ENCODE measurements around the gene STAP1. TPM values are rescaled to one million over a fixed set of nuclear protein-coding genes. Genes with fewer than 3 reads are reported as not detected.

The STAP1 gene
- total RNA-seq, 1 donor from 2014 or later, result 0.52 TPM

DNA sequence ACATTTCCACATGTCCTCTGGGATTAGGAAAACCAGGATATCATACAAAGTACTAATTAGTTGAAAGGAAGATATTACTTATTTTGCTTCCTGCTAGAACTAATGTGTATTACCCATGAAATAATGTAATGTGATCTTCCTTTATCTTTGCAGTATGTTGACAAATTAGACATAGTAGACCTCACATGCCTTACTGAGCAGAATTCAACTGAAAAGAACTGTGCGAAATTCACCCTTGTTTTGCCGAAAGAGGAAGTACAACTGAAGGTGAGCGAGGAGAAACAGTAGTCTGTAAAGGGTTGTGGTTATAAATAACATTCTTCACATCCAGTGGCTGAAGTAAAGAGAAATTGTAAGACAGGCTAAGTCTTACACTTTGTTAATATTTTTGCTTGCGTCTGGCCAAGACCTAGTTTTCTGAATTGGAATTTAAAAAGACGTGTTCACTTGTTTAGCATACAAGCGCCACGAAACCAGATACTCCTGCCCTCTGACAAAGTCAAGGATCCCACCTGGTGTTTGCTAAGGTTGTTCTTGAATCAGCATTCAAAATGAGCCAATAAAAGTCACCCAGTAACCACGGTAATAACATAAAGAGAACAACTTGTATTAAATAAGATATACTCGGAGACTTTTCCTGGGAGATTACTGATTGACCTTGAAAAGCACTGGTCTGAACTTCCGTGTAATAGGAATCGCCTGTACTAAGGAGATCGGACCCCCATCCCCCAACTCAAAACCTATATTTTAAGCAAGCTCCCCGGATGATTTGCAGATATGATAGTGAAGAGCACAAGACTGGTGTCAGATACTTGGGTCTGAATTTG, 16.9 kb downstream of the STAP1 start:
- H3K27ac ChIP-seq (ENCODE audit: low read depth, low read length), result no peak overlapping the region
- no peaks in the 10 kb centered on the region for H3K36me3 ChIP-seq (ENCODE audit: control insufficient read depth in 3 of 3, insufficient read depth in 3 of 3, low read length in 3 of 3)
- H3K9ac ChIP-seq (ENCODE audit: low read depth in 1 of 3, low read length in 3 of 3), result no peak overlapping the region
- H3K4me1 ChIP-seq (ENCODE audit: control insufficient read depth in 3 of 3, insufficient read depth in 3 of 3, low read length in 3 of 3), result no peaks in the 10 kb centered on the region
- H3K27me3 ChIP-seq (ENCODE audit: control insufficient read depth in 3 of 3, insufficient read depth in 3 of 3, low read length in 3 of 3), result no peaks in the 10 kb centered on the region
- H3K9me3 ChIP-seq (ENCODE audit: control insufficient read depth in 3 of 3, low read length in 3 of 3), result no peaks in the 10 kb centered on the region
- H3K4me3 ChIP-seq (ENCODE audit: low read length in 3 of 3), result peak overlapping the region in 1 of 3 donors; percentile 17

DNA sequence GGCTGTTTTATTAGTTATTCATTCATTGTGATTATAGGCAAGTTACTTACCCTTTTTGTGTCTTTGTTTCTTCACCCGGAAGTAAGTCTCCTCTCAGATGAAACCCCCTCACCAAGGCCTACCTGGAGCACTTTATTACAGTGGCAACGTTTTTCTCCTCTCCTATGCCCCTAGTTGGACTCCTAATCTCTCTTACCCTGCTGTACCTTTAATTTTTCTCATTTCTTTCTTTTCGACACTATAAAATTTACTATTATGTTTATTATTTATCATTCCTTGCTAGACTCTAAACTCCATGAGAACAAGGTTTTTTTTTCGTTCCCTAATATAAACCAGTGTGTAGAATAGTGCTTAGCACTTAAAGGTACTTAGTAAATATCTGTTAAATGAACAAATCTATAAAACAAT, 17.5 kb downstream of the STAP1 start:
- Histone ChIP-seq H3K4me3 (ENCODE audit: low read length in 3 of 3) (no peak overlapping the region), H3K27me3 (ENCODE audit: control insufficient read depth in 3 of 3, insufficient read depth in 3 of 3, low read length in 3 of 3) (no peaks in the 10 kb centered on the region), H3K4me1 (ENCODE audit: control insufficient read depth in 3 of 3, insufficient read depth in 3 of 3, low read length in 3 of 3) (no peaks in the 10 kb centered on the region), H3K36me3 (ENCODE audit: control insufficient read depth in 3 of 3, insufficient read depth in 3 of 3, low read length in 3 of 3) (no peaks in the 10 kb centered on the region), H3K9ac (ENCODE audit: low read depth in 1 of 3, low read length in 3 of 3) (no peak overlapping the region), H3K9me3 (ENCODE audit: control insufficient read depth in 3 of 3, low read length in 3 of 3) (no peaks in the 10 kb centered on the region), H3K27ac (ENCODE audit: low read depth, low read length) (no peak overlapping the region)

DNA sequence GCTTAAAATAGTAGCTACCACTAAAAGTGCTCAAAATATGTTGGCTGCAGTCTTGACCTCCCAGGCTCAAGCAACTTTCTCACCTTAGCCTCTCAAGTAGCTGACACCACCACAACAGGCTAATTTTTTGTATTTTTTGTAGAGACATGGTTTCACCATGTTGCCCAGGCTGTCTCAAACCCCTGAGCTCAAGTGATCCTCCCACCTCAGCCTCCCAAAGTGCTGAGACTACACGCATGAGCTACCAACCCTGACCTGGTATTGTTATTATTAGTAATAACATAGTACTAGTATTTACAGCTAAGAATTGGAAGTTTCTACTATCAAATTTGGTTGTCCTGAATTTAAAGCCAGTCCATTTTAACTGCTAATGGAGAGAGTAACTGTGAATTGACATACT, 18.0 kb downstream of the STAP1 start:
- Histone ChIP-seq H3K4me1 (ENCODE audit: control insufficient read depth in 3 of 3, insufficient read depth in 3 of 3, low read length in 3 of 3) (no peaks in the 10 kb centered on the region), H3K4me3 (ENCODE audit: low read length in 3 of 3) (no peak overlapping the region), H3K27me3 (ENCODE audit: control insufficient read depth in 3 of 3, insufficient read depth in 3 of 3, low read length in 3 of 3) (no peaks in the 10 kb centered on the region), H3K9ac (ENCODE audit: low read depth in 1 of 3, low read length in 3 of 3) (no peak overlapping the region), H3K27ac (ENCODE audit: low read depth, low read length) (no peak overlapping the region), H3K36me3 (ENCODE audit: control insufficient read depth in 3 of 3, insufficient read depth in 3 of 3, low read length in 3 of 3) (no peaks in the 10 kb centered on the region), H3K9me3 (ENCODE audit: control insufficient read depth in 3 of 3, low read length in 3 of 3) (no peaks in the 10 kb centered on the region)

DNA sequence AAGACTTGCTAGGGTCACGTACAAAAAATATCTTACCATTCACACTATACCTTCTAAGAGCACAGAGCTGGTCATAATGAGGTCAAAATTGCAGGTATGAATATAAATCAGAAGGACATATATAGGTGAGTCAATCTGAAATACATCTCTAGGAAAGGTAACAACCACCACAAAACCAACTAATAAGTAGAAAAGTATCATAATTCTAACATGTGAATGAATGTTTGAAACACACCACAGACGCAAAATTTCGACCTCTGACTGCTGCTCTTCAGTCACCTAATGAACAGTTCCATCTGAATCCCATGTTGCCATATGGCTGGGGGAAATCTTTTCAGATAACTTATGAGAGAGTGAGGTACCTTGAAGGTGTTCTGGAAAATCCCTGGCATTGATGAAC, 22.1 kb downstream of the STAP1 start:
- Histone ChIP-seq H3K9ac (ENCODE audit: low read depth in 1 of 3, low read length in 3 of 3) (no peak overlapping the region), H3K27ac (ENCODE audit: low read depth, low read length) (no peak overlapping the region), H3K9me3 (ENCODE audit: control insufficient read depth in 3 of 3, low read length in 3 of 3) (no peaks in the 10 kb centered on the region), H3K4me1 (ENCODE audit: control insufficient read depth in 3 of 3, insufficient read depth in 3 of 3, low read length in 3 of 3) (no peaks in the 10 kb centered on the region), H3K27me3 (ENCODE audit: control insufficient read depth in 3 of 3, insufficient read depth in 3 of 3, low read length in 3 of 3) (no peaks in the 10 kb centered on the region), H3K4me3 (ENCODE audit: low read length in 3 of 3) (no peak overlapping the region), H3K36me3 (ENCODE audit: control insufficient read depth in 3 of 3, insufficient read depth in 3 of 3, low read length in 3 of 3) (no peaks in the 10 kb centered on the region)

DNA sequence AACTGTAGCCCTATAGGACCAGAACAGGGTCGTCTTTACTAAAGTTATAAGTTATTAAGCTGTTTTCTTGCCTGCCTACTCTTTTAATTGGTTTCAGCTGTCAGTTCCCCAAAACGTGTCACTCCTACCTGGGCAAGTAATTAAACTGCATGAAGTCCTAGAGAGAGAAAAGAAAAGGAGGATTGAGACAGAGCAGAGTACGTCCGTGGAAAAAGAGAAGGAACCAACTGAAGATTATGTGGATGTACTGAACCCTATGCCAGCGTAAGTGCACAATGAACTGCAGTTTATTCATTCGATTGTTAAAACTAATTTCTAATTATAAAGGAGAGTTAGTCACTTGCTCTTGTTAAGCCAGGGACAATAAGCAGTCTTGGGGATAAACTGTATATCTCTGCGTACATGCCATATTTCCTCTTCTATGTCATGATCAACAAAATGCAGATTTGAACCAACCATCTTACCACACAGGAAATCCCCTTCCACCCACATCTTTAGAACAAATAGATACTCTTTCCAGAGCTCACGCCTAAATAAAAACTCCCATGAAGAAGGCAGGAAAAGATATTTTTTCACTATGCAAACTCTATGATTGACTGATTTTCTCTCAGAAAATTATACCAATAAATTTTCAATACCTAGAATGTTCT, 22.8 kb downstream of the STAP1 start:
- H3K27me3 ChIP-seq (ENCODE audit: control insufficient read depth in 3 of 3, insufficient read depth in 3 of 3, low read length in 3 of 3), result no peaks in the 10 kb centered on the region
- no peaks in the 10 kb centered on the region for H3K4me1 ChIP-seq (ENCODE audit: control insufficient read depth in 3 of 3, insufficient read depth in 3 of 3, low read length in 3 of 3)
- H3K36me3 ChIP-seq (ENCODE audit: control insufficient read depth in 3 of 3, insufficient read depth in 3 of 3, low read length in 3 of 3), result no peaks in the 10 kb centered on the region
- H3K27ac ChIP-seq (ENCODE audit: low read depth, low read length), result no peak overlapping the region
- no peaks in the 10 kb centered on the region for H3K9me3 ChIP-seq (ENCODE audit: control insufficient read depth in 3 of 3, low read length in 3 of 3)
- H3K4me3 ChIP-seq (ENCODE audit: low read length in 3 of 3), result no peak overlapping the region
- no peak overlapping the region for H3K9ac ChIP-seq (ENCODE audit: low read depth in 1 of 3, low read length in 3 of 3)

DNA sequence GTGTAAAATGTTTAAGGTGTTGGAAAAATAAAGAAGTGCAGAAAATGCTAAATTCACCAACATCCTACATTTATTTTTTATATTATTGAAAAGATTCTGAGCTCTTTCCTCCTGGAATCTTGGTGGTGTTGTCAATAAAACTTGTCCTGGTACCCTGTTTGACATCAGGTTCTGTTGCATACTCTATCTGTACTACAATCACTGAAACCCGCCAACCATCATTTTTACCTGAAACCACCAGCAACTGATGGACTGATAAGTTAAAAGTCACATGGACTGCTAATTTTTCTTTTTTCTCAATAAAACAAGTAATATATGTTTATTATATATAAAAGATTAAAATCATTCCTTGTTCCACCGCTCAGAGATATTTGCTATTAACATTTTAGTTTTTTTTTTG, 23.4 kb downstream of the STAP1 start:
- Histone ChIP-seq H3K36me3 (ENCODE audit: control insufficient read depth in 3 of 3, insufficient read depth in 3 of 3, low read length in 3 of 3) (no peaks in the 10 kb centered on the region), H3K27ac (ENCODE audit: low read depth, low read length) (no peak overlapping the region), H3K9me3 (ENCODE audit: control insufficient read depth in 3 of 3, low read length in 3 of 3) (no peaks in the 10 kb centered on the region), H3K4me3 (ENCODE audit: low read length in 3 of 3) (no peak overlapping the region), H3K27me3 (ENCODE audit: control insufficient read depth in 3 of 3, insufficient read depth in 3 of 3, low read length in 3 of 3) (no peaks in the 10 kb centered on the region), H3K4me1 (ENCODE audit: control insufficient read depth in 3 of 3, insufficient read depth in 3 of 3, low read length in 3 of 3) (no peaks in the 10 kb centered on the region), H3K9ac (ENCODE audit: low read depth in 1 of 3, low read length in 3 of 3) (no peak overlapping the region)

DNA sequence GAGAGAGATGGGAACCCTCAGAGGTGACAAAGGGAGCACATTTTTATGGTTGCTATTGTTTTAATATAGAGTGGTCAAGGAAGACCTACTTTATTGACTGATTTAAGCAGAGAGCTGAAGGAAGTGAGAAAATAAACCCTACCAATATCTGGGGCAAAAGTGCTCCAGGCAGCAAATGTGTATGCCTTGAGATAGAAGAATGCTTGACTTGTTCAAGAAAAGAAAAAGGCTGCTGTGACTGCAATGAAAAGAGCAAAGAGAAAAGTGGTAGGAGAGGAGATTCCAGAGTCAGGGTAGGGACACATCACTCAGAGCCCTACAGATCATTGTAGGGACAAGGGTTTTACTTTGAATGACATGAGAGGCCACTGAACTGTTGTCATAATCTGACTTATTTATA, 26.0 kb downstream of the STAP1 start:
- Histone ChIP-seq H3K36me3 (ENCODE audit: control insufficient read depth in 3 of 3, insufficient read depth in 3 of 3, low read length in 3 of 3) (no peaks in the 10 kb centered on the region), H3K27me3 (ENCODE audit: control insufficient read depth in 3 of 3, insufficient read depth in 3 of 3, low read length in 3 of 3) (no peaks in the 10 kb centered on the region), H3K9ac (ENCODE audit: low read depth in 1 of 3, low read length in 3 of 3) (no peak overlapping the region), H3K4me1 (ENCODE audit: control insufficient read depth in 3 of 3, insufficient read depth in 3 of 3, low read length in 3 of 3) (no peaks in the 10 kb centered on the region), H3K27ac (ENCODE audit: low read depth, low read length) (no peak overlapping the region), H3K4me3 (ENCODE audit: low read length in 3 of 3) (no peak overlapping the region), H3K9me3 (ENCODE audit: control insufficient read depth in 3 of 3, low read length in 3 of 3) (no peaks in the 10 kb centered on the region)

DNA sequence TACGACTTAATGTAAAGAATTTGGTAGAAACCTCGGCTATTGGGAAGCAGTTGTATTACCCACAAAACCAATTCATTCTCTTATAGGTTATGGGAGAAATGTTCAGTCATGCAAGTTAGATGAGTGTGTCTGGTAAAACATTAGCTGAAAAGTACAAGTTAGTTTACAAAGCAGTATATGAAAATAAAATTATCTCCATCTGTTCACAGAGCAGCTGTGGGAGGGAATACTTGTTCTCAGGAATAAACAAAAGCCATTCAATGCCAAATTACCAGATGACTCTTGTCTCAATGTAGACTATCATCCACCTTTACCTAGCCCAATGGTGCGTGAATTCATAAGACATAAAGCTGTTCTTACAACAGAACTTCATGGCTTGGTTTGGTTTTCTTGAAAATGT, 28.6 kb downstream of the STAP1 start:
- H3K4me1 ChIP-seq (ENCODE audit: control insufficient read depth in 3 of 3, insufficient read depth in 3 of 3, low read length in 3 of 3), result no peaks in the 10 kb centered on the region
- no peaks in the 10 kb centered on the region for H3K9me3 ChIP-seq (ENCODE audit: control insufficient read depth in 3 of 3, low read length in 3 of 3)
- H3K9ac ChIP-seq (ENCODE audit: low read depth in 1 of 3, low read length in 3 of 3), result no peak overlapping the region
- no peak overlapping the region for H3K27ac ChIP-seq (ENCODE audit: low read depth, low read length)
- H3K27me3 ChIP-seq (ENCODE audit: control insufficient read depth in 3 of 3, insufficient read depth in 3 of 3, low read length in 3 of 3), result no peaks in the 10 kb centered on the region
- no peaks in the 10 kb centered on the region for H3K36me3 ChIP-seq (ENCODE audit: control insufficient read depth in 3 of 3, insufficient read depth in 3 of 3, low read length in 3 of 3)
- no peak overlapping the region for H3K4me3 ChIP-seq (ENCODE audit: low read length in 3 of 3)

DNA sequence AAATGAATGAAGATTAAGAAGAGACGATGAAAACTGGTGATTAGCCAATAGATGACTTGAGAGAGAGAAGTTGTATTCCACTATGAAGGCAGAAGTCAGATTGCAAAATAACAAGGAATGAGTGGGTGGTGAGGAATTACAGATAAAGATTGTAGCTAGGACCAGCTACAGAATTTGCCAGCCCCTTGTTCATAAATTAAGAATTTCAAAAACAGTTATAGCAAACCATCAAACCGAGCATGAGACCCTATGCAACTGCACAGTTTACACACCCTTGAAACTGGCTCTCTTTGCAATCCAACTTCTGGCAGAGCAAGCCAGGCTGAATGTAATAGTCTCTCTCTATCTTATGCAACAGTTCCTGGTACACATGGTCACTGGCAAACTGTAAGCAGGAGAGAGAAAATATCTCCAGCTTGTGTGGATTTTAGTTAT, 35.2 kb downstream of the STAP1 start:
- H3K27ac ChIP-seq (ENCODE audit: low read depth, low read length), result no peak overlapping the region
- no peaks in the 10 kb centered on the region for H3K36me3 ChIP-seq (ENCODE audit: control insufficient read depth in 3 of 3, insufficient read depth in 3 of 3, low read length in 3 of 3)
- H3K27me3 ChIP-seq (ENCODE audit: control insufficient read depth in 3 of 3, insufficient read depth in 3 of 3, low read length in 3 of 3), result no peaks in the 10 kb centered on the region
- H3K9me3 ChIP-seq (ENCODE audit: control insufficient read depth in 3 of 3, low read length in 3 of 3), result no peaks in the 10 kb centered on the region
- H3K9ac ChIP-seq (ENCODE audit: low read depth in 1 of 3, low read length in 3 of 3), result no peak overlapping the region
- no peak overlapping the region for H3K4me3 ChIP-seq (ENCODE audit: low read length in 3 of 3)
- H3K4me1 ChIP-seq (ENCODE audit: control insufficient read depth in 3 of 3, insufficient read depth in 3 of 3, low read length in 3 of 3), result no peaks in the 10 kb centered on the region

DNA sequence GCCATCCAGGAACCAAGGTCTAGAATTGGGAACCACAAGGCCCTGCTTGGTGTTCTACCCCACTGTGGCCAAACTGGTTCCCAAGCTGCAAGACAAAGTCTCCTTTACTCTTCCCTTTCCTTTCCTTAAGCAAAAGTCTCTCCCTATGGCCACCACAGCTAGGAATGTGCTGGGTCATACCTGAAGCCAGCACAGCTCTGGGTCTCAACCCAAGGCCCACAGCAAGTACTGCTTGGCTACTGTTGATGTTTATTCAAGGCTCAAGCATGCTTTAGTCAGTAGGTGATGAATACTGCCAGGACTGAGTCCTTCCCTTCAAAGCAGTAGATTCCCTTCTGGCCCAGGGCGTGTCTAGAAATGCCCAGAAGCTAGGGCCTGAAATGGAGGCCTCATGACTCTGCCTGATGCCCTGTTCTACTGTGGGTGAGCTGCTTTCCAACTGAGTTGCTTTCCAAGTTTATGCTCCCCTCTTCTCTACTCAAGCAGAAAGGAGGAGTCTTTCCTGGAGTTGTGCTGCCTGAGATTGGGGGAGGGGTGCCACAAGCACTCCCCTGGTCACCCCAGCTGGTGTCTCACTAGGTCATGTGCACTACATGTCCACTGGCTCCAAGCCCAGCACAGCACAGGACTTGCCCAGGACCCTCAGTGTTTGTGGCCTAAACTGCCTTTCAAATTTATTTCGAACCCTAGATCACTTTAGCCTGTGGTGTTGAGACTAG, 44.9 kb downstream of the STAP1 start:
- no peaks in the 10 kb centered on the region for H3K36me3 ChIP-seq (ENCODE audit: control insufficient read depth in 3 of 3, insufficient read depth in 3 of 3, low read length in 3 of 3)
- H3K9ac ChIP-seq (ENCODE audit: low read depth in 1 of 3, low read length in 3 of 3), result no peak overlapping the region
- H3K4me1 ChIP-seq (ENCODE audit: control insufficient read depth in 3 of 3, insufficient read depth in 3 of 3, low read length in 3 of 3), result no peaks in the 10 kb centered on the region
- no peak overlapping the region for H3K4me3 ChIP-seq (ENCODE audit: low read length in 3 of 3)
- no peak overlapping the region for H3K27ac ChIP-seq (ENCODE audit: low read depth, low read length)
- no peaks in the 10 kb centered on the region for H3K9me3 ChIP-seq (ENCODE audit: control insufficient read depth in 3 of 3, low read length in 3 of 3)
- H3K27me3 ChIP-seq (ENCODE audit: control insufficient read depth in 3 of 3, insufficient read depth in 3 of 3, low read length in 3 of 3), result no peaks in the 10 kb centered on the region
